Measurements from ENCODE around the gene AQP10.
"Not testable (repeated sequence)": the region's sequence is repeated elsewhere in the genome, so short reads cannot be mapped to it uniquely, and the experiment has no call there.

AQP10 gene

DNA sequence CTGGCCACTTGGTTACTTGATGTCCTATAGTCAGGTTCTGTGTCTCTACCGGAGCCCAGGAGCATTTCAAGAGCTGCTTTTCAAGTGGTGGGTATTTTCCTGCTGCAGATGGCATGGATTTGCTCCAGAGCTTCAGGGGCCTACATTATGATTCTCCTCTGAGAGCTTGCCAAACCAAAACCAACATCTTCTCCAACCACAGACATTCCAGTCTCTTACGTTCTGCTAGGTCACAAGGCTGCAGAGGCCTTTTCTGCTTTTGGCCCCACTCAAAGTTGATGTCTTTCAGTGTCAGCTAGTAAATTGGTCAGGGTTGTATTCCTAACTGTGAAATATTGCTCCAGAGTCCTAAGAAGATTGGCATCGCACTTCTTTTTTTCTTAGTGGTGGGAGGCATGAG, 14.7 kb upstream of the AQP10 start:
- no peak for TF ChIP-seq EZH2phosphoT487 (IDR thresholded peaks at IDR 0.05; ENCODE audit: borderline replicate concordance)
- TF ChIP-seq, protein P1, sequence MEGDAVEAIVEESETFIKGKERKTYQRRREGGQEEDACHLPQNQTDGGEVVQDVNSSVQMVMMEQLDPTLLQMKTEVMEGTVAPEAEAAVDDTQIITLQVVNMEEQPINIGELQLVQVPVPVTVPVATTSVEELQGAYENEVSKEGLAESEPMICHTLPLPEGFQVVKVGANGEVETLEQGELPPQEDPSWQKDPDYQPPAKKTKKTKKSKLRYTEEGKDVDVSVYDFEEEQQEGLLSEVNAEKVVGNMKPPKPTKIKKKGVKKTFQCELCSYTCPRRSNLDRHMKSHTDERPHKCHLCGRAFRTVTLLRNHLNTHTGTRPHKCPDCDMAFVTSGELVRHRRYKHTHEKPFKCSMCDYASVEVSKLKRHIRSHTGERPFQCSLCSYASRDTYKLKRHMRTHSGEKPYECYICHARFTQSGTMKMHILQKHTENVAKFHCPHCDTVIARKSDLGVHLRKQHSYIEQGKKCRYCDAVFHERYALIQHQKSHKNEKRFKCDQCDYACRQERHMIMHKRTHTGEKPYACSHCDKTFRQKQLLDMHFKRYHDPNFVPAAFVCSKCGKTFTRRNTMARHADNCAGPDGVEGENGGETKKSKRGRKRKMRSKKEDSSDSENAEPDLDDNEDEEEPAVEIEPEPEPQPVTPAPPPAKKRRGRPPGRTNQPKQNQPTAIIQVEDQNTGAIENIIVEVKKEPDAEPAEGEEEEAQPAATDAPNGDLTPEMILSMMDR (conservative IDR thresholded peaks at IDR 0.05; ENCODE audit: low read length), result no peak
- Histone ChIP-seq H3K4me2 (ENCODE audit: low read depth, low read length, poor library complexity, severe bottlenecking) (no peak overlapping the region), H3K36me3 (ENCODE audit: insufficient read depth, low read length) (no peaks in the 10 kb centered on the region), H3K79me2 (ENCODE audit: insufficient read depth, low read length) (no peaks in the 10 kb centered on the region), H3K4me1 (ENCODE audit: insufficient read depth, low read length, poor library complexity, severe bottlenecking) (no peaks in the 10 kb centered on the region), H3K9me3 (ENCODE audit: insufficient read depth, low read depth, low read length) (no peaks in the 10 kb centered on the region), H3K9me2 (replicated peaks; ENCODE audit: low read depth, low read length) (no peaks in the 10 kb centered on the region), H2AFZ (ENCODE audit: low read length) (no peak overlapping the region), H3K27me3 (ENCODE audit: insufficient read depth, low read length, poor library complexity, severe bottlenecking) (no peaks in the 10 kb centered on the region), H4K20me1 (ENCODE audit: insufficient read depth, low read length, poor library complexity, severe bottlenecking) (no peaks in the 10 kb centered on the region), H3F3A (ENCODE audit: low read depth) (no peaks in the 10 kb centered on the region), H3K9ac (ENCODE audit: low read depth, low read length, poor library complexity, severe bottlenecking) (no peak overlapping the region), H3K4me3 (ENCODE audit: low read length, poor library complexity, severe bottlenecking) (no peak overlapping the region)

DNA sequence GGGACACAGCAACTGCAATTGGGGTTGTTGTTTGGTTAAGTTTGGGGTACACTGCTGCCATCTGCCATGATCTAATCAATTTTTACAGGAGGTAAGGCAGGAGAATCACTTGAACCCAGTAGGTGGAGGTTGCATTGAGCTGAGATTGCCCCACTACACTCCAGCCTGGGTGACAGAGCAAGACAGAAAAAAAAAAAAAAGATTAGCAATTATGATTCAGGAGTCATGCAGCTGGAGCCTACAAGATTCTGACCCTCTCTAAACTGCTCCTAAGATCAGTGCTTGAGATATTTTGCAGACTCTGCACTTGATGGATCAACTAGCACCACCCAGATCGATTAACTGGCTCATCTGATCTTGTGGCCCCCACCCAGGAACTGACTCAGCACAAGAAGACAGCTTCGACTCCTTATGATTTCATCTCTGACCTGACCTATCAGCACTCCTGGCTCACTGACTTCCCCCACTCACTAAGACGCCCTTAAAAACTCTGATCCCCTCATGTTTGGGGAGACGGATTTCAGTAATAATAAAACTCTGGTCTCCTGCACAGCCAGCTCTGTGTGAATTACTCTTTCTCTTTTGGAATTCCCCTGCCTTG, 13.1 kb upstream of the AQP10 start:
- H3F3A ChIP-seq (ENCODE audit: low read depth); H3K9ac ChIP-seq (ENCODE audit: low read depth, low read length, poor library complexity, severe bottlenecking); H2AFZ ChIP-seq (ENCODE audit: low read length); H3K27me3 ChIP-seq (ENCODE audit: insufficient read depth, low read length, poor library complexity, severe bottlenecking); H3K79me2 ChIP-seq (ENCODE audit: insufficient read depth, low read length); H4K20me1 ChIP-seq (ENCODE audit: insufficient read depth, low read length, poor library complexity, severe bottlenecking); H3K36me3 ChIP-seq (ENCODE audit: insufficient read depth, low read length); H3K9me2 ChIP-seq (replicated peaks; ENCODE audit: low read depth, low read length); H3K4me1 ChIP-seq (ENCODE audit: insufficient read depth, low read length, poor library complexity, severe bottlenecking); H3K9me3 ChIP-seq (ENCODE audit: insufficient read depth, low read depth, low read length); H3K4me2 ChIP-seq (ENCODE audit: low read depth, low read length, poor library complexity, severe bottlenecking); H3K4me3 ChIP-seq (ENCODE audit: low read length, poor library complexity, severe bottlenecking): not testable (repeated sequence)

DNA sequence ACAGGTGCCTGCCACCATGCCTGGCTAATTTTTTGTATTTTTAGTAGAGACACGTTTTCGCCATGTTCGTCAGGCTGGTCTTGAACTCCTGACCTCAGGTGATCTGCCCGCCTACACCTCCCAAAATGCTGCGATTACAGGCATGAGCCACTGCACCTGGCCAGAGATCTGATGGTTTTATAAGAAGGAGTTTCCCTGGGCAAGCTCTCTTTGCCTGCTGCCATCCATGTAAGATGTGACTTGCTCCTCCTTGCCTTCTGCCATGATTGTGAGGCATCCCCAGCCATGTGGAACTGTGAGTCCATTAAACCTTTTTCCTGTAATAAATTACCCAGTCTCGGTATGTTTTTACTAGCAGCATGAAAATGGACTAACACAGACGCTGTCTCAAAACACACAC, 11.8 kb upstream of the AQP10 start:
- H3K9me2 ChIP-seq (replicated peaks; ENCODE audit: low read depth, low read length); H3F3A ChIP-seq (ENCODE audit: low read depth); H3K4me3 ChIP-seq (ENCODE audit: low read length, poor library complexity, severe bottlenecking); H2AFZ ChIP-seq (ENCODE audit: low read length); H3K9me3 ChIP-seq (ENCODE audit: insufficient read depth, low read depth, low read length); H3K79me2 ChIP-seq (ENCODE audit: insufficient read depth, low read length); H3K36me3 ChIP-seq (ENCODE audit: insufficient read depth, low read length); H3K27me3 ChIP-seq (ENCODE audit: insufficient read depth, low read length, poor library complexity, severe bottlenecking); H3K4me2 ChIP-seq (ENCODE audit: low read depth, low read length, poor library complexity, severe bottlenecking); H4K20me1 ChIP-seq (ENCODE audit: insufficient read depth, low read length, poor library complexity, severe bottlenecking); H3K9ac ChIP-seq (ENCODE audit: low read depth, low read length, poor library complexity, severe bottlenecking); H3K4me1 ChIP-seq (ENCODE audit: insufficient read depth, low read length, poor library complexity, severe bottlenecking): not testable (repeated sequence)

DNA sequence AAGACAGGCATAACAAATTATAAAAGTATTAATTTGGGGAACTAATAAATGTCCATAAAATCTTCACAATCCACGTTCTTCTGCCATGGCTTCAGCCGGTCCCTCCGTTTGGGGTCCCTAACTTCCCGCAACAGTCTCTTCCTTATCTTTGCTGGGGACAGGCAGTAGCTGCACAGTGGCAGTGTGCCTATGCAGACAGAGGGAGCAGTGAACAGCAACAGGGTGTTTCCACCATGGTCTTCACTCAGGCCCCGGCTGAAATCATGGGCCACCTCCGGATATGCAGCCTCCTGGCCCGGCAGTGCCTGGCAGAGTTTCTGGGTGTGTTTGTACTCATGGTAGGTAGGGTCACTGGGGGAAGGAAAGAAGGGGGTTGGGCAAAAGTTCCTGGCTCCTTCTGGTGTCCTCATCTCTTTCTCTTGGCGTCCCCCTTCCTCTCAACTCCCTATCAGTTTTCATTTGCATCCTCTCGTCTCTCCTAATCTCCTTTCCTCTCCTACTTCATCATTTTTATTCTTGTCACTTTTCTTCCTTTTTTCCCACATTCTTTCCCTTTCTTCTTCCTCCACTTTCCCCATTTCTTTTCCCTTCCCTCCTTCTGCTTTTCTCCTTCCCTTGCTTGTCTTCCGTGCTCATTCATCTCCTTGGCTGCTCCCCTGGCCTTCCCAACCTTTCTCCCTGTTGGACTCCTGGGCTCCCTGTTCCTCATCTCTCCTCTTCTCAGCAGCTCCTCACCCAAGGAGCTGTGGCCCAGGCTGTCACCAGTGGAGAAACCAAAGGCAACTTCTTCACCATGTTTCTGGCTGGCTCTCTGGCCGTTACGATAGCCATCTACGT, 8.4 kb upstream of the AQP10 start:
- H3K9ac ChIP-seq (ENCODE audit: low read depth, low read length, poor library complexity, severe bottlenecking); H4K20me1 ChIP-seq (ENCODE audit: insufficient read depth, low read length, poor library complexity, severe bottlenecking); H3K4me2 ChIP-seq (ENCODE audit: low read depth, low read length, poor library complexity, severe bottlenecking); H3K36me3 ChIP-seq (ENCODE audit: insufficient read depth, low read length); H3F3A ChIP-seq (ENCODE audit: low read depth); H2AFZ ChIP-seq (ENCODE audit: low read length); H3K27me3 ChIP-seq (ENCODE audit: insufficient read depth, low read length, poor library complexity, severe bottlenecking); H3K4me3 ChIP-seq (ENCODE audit: low read length, poor library complexity, severe bottlenecking); H3K4me1 ChIP-seq (ENCODE audit: insufficient read depth, low read length, poor library complexity, severe bottlenecking); H3K9me2 ChIP-seq (replicated peaks; ENCODE audit: low read depth, low read length); H3K9me3 ChIP-seq (ENCODE audit: insufficient read depth, low read depth, low read length); H3K79me2 ChIP-seq (ENCODE audit: insufficient read depth, low read length): not testable (repeated sequence)
